ENCODE results near the gene CEP41.

CEP41 gene

GRCh38 chr7:130369110-130369711, 71.6 kb downstream of the CEP41 start:
- no peak for DNase-seq (ENCODE audit: low spot score)

DNA sequence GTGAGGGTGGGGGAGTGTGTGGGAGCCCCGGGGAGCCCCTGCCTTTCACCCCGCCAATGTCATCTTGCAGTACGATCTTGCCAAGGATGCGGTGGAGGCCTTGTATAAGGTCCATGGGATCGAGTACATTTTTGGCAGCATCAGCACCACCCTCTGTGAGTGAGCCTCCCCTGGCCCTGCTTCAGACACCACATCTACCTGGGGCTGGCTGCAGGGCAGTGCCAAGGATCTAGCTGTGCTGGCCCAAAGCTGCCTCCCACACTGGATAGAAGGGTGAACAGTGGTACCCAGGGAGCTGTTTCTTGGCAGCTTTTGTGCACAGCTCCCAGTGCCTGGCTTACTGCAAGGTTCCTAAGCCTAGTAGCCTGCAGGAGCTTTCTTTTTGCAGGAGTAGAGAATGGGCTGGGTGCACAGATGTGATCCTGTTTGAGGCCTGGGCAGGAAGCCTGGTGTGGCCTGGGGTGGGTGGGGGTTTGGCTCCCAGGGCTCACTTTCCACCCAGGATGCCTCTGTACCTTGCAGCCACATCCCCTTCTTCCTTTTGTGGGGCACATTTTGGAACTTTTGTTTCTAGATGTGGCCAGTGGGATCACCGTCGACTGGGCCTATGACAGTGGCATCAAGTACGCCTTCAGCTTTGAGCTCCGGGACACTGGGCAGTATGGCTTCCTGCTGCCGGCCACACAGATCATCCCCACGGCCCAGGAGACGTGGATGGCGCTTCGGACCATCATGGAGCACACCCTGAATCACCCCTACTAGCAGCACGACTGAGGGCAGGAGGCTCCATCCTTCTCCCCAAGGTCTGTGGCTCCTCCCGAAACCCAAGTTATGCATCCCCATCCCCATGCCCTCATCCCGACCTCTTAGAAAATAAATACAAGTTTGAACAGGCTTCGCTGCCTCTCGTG, 72.7 kb downstream of the CEP41 start:
- no peak for DNase-seq (ENCODE audit: low spot score)

- no peak for DNase-seq (ENCODE audit: low spot score)
These were observed 73.6 kb downstream of the CEP41 start for GRCh38 chr7:130367088-130367755.

- DNase-seq (ENCODE audit: low spot score) = no peak
These were observed 74.3 kb downstream of the CEP41 start for GRCh38 chr7:130366564-130366963.

GRCh38 chr7:130365511-130366441, 75.0 kb downstream of the CEP41 start:
- no peak for DNase-seq (ENCODE audit: low spot score)

- DNase-seq (ENCODE audit: low spot score) = no peak
These were observed 75.7 kb downstream of the CEP41 start for GRCh38 chr7:130365088-130365487.

GRCh38 chr7:130364451-130364850, 76.4 kb downstream of the CEP41 start:
- DNase-seq (ENCODE audit: low spot score) = no peak

DNA sequence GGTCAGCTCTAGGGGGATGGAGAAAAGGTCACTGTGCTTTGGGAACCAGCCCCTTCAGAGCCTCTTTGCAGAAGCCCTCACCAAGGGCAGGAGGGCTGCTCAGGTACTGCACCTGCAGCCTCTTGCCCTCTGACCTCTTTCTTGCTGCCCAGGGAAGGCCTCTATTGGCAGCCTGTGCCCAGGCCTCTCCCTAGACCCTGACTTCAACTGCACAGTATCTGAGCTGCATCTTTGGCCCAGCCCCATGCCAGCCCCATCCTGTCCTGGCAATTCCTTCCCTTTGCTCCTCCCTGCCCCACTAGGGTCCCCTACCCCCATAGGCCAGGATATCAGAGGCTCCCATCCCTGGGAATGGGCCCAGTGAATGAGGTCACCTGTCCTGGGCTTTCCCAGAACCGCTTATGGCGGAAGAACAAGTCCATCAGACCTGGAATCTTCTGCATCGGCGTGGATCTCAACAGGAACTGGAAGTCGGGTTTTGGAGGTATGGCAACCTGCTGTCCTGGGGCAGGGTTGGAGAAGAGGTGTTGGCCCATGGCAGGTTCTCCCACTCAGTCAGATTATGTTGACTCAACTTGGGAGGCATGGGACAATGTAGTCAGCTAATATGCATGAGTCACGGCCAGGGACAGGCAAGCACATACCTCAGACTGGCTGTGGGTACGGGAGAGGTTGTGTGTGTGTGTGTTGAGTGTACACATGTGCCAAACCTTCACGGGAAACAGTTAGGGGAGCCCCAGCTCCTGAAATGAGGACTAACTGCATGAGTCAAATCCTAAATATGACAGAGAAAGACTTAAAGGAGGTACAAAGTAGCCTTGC, 77.6 kb downstream of the CEP41 start:
- DNase-seq (ENCODE audit: low spot score) = no peak

GRCh38 chr7:130362251-130362816, 78.5 kb downstream of the CEP41 start:
- no peak for DNase-seq (ENCODE audit: low spot score)

DNA sequence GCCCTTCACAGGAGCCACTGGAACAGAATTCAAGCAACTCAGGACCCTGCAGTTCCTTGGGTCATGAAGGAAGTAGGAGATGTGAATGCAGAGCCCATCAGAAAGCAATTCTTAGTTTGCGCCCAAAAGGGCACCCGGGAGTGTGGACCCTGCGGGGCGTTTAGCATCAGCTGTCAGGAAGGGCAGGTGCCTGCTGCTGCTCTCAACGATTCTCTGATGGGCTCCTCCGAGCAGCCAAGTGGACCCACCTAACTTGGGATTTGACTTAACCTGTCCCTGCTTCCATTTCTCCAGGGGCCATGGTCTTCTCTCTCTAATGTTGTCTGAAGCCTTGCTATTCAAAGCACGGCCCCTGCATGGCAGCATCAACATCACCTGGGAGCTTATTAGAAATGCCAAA, 79.1 kb downstream of the CEP41 start:
- DNase-seq (ENCODE audit: low spot score) = no peak

DNA sequence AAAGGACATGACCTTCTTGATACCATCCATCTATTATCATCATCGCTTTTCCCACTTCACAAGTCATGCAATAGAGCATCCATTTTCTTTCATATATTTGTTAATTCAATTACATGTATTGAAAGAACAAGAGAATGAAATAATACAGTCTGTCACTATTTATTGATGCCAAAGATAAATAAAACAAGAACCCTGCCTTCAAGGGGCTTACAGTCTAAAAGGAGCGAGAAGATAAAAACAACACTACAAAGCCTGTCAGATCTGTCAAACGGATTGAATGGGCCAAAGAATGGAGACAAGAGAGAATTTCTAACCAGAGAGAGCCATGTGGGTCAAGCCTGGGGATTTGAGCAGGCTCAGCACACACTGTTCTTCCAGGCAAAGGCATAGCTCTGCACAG, 80.3 kb downstream of the CEP41 start:
- no peak for DNase-seq (ENCODE audit: low spot score)

- DNase-seq (ENCODE audit: low spot score) = no peak
These were observed 81.4 kb downstream of the CEP41 start for GRCh38 chr7:130359276-130359857.

- DNase-seq (ENCODE audit: low spot score) = no peak
These were observed 82.3 kb downstream of the CEP41 start for GRCh38 chr7:130358471-130358870.

GRCh38 chr7:130356876-130357611, 83.8 kb downstream of the CEP41 start:
- DNase-seq (ENCODE audit: low spot score) = peak; percentile 73

GRCh38 chr7:130356121-130356875, 84.5 kb downstream of the CEP41 start:
- DNase-seq (ENCODE audit: low spot score) = peak; percentile 90

DNA sequence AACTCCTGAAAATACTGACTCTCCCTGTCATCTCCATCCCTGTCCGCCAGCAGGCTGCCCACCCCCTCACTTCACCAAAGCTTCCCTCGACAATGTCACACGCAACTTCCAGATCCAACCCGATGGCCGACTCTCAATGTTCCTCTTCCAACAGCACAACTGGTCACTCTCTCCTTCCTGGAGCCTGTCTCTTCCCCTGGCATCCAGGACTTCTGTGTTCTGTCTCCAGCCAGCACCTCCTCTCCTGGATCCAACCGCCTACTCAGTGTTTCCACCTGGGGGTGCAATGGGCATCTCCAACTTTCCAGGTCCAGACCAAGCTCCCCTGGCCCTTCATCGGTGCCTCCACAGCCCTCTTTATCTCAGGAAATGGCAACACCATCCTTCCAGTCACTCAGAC, 87.6 kb downstream of the CEP41 start:
- no peak for DNase-seq (ENCODE audit: low spot score)

GRCh38 chr7:130352194-130353074, 88.4 kb downstream of the CEP41 start:
- peak; percentile 95 for DNase-seq (ENCODE audit: low spot score)

DNA sequence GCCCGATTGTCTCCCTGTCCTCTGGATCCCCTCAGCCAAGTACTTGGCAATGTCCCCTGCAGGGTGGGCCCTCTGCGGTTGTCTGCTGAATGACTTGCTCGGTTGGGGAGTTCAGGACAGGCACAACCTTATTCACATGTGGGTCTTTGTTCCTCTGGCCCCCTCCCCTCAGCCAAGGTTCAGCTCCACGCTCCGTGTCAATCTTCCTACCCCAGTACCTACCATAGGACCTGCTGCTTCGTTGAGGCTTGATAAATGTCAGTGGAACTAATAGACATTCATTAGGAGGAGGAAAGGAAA, 89.1 kb downstream of the CEP41 start:
- DNase-seq (ENCODE audit: low spot score) = no peak

Measured in COLO829 (cell line).